Keratinocyte (primary cell): ENCODE results near the gene SDF2L1.

Source experiments
- EZH2 ChIP-seq: IDR thresholded peaks from one replicate; pipeline ENCODE4 v1.6.1; 2012; ENCODE audit warnings: inconsistent platforms, mild to moderate bottlenecking, low read length, moderate library complexity
- TF ChIP-seq, protein P1 (sequence below), 3 experiments: IDR thresholded peaks in 1 of 3; conservative IDR thresholded peaks in 1 of 3; optimal IDR thresholded peaks in 1 of 3; 2 replicates in 2 of 3; 3 replicates in 1 of 3; pipeline versions ENCODE3 to v1.5.1; 2011; ENCODE audit warnings: low read length in 3 of 3, mild to moderate bottlenecking in 3 of 3, moderate library complexity in 2 of 3, control low read depth in 1 of 3, inconsistent platforms in 1 of 3; ENCODE audit not compliant: insufficient read depth in 2 of 3; ENCODE audit errors: extremely low read depth in 1 of 3

DNA sequence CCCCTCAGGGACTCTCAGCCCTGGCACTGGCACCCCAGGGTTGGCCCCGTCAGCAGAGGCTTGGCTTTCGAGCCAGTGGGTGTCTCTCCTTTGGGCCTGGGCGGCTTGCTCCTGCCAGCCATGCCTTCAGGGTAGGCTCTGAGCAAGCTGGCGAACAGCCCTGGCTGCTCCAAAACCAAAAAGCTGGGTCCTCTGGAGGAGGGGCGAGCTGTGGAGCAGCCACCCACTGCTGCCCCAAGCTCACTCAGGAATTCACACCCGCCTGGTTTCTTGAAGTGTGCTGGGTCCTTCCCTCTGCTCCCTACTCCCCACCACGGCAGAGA, 18.5 kb upstream of the SDF2L1 start:
- TF ChIP-seq, protein P1, sequence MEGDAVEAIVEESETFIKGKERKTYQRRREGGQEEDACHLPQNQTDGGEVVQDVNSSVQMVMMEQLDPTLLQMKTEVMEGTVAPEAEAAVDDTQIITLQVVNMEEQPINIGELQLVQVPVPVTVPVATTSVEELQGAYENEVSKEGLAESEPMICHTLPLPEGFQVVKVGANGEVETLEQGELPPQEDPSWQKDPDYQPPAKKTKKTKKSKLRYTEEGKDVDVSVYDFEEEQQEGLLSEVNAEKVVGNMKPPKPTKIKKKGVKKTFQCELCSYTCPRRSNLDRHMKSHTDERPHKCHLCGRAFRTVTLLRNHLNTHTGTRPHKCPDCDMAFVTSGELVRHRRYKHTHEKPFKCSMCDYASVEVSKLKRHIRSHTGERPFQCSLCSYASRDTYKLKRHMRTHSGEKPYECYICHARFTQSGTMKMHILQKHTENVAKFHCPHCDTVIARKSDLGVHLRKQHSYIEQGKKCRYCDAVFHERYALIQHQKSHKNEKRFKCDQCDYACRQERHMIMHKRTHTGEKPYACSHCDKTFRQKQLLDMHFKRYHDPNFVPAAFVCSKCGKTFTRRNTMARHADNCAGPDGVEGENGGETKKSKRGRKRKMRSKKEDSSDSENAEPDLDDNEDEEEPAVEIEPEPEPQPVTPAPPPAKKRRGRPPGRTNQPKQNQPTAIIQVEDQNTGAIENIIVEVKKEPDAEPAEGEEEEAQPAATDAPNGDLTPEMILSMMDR (optimal IDR thresholded peaks at IDR 0.05 in 1 of 3, IDR thresholded peaks at IDR 0.05 in 1 of 3, conservative IDR thresholded peaks at IDR 0.05 in 1 of 3; ENCODE audit: extremely low read depth in 1 of 3, insufficient read depth in 2 of 3, low read length in 3 of 3) = no peak
- no peak for TF ChIP-seq EZH2
